Measurements from ENCODE around the gene FLNB. TPM values are rescaled to one million over a fixed set of nuclear protein-coding genes. Genes with fewer than 3 reads are reported as not detected.

The FLNB gene
- polyA plus RNA-seq, 1 donor from 2014 or later: 10.3 TPM

GRCh38 chr3:58164906-58165821 is 156.9 kb downstream of the FLNB start:
- Histone ChIP-seq H4K20me1 (ENCODE audit: insufficient read depth) (no peaks in the 10 kb centered on the region), H2AFZ (ENCODE audit: low read depth, low read length) (no peak overlapping the region), H3K27me3 (ENCODE audit: insufficient read depth, low read depth, low read length) (no peaks in the 10 kb centered on the region), H3K36me3 (ENCODE audit: insufficient read depth, low read length) (no peaks in the 10 kb centered on the region), H3F3A (ENCODE audit: insufficient read depth, low read length, poor library complexity, severe bottlenecking) (no peaks in the 10 kb centered on the region), H3K9ac (ENCODE audit: low read length) (no peak overlapping the region), H3K27ac (ENCODE audit: low read length) (no peak overlapping the region), H3K4me2 (ENCODE audit: low read length) (no peak overlapping the region), H3K79me2 (replicated peaks; ENCODE audit: insufficient read depth, low read length) (no peaks in the 10 kb centered on the region), H3K9me2 (ENCODE audit: insufficient read depth, low read length) (no peaks in the 10 kb centered on the region), H3K4me3 (ENCODE audit: low read length) (no peak overlapping the region), H3K9me3 (ENCODE audit: low read length) (no peaks in the 10 kb centered on the region)
- TF ChIP-seq POLR2AphosphoS5 (IDR thresholded peaks at IDR 0.05) (no peak), MXI1 (conservative IDR thresholded peaks at IDR 0.05; ENCODE audit: poor library complexity, severe bottlenecking) (no peak), SMC3 (conservative IDR thresholded peaks at IDR 0.05; ENCODE audit: poor library complexity) (no peak), CTCF (IDR thresholded peaks at IDR 0.05; ENCODE audit: poor library complexity, severe bottlenecking) (no peak), RAD21 (conservative IDR thresholded peaks at IDR 0.05) (no peak), EP300 (conservative IDR thresholded peaks at IDR 0.05; ENCODE audit: poor library complexity, severe bottlenecking) (no peak), EZH2 (IDR thresholded peaks at IDR 0.05; ENCODE audit: borderline replicate concordance, insufficient read depth, low read length, poor library complexity, severe bottlenecking) (no peak), TAF1 (IDR thresholded peaks at IDR 0.05; ENCODE audit: low read depth) (no peak), REST (IDR thresholded peaks at IDR 0.05; ENCODE audit: borderline replicate concordance) (no peak)

DNA sequence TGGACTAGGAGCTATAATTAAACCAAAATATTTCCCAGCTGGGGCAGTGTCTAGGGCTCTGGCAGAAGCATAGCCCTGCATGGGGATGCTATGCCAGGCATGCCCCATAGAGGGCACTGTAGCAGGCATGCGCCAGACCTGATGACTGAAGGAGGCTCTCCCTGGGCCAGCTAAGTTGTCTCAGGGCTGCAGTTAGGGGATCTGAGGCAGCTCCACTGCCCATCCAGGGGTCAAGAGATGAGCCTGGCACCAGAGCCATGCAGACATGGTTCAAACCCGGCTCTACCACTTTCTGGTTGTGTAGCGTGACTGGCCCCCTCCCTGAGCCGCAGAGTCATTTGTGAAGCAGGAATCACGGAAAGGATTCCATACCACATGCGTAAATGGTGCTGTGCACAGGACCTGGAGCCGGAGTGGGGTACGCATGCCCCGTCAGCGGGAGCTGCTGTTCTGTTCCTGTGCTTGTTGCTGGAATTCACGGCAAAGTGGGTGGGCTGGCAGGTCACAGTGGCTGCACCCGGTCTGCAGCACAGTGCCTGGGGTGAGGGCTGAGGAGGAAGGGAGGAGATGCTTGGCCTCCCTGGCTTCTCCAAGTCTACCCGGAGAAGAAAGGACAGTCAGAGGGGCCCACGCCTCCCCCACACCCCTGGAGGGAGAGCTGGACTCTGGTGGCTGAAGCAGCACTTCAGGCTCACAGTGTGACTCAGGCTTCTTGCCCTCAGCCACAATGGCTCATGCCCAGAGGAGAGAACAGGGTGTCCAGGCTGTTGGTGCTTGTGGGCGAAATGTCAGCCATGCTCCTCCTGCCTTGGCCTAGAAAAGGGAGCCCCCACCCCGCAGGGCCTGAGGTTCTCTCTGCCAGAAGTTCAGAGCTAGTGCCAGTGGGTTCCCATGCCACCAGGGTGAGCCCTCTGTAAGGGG is 159.5 kb downstream of the FLNB start:
- H3K36me3 ChIP-seq (ENCODE audit: insufficient read depth, low read length): no peaks in the 10 kb centered on the region
- H3K9ac ChIP-seq (ENCODE audit: low read length): no peak overlapping the region
- no peaks in the 10 kb centered on the region for H3K79me2 ChIP-seq (replicated peaks; ENCODE audit: insufficient read depth, low read length)
- no peaks in the 10 kb centered on the region for H3F3A ChIP-seq (ENCODE audit: insufficient read depth, low read length, poor library complexity, severe bottlenecking)
- H3K9me2 ChIP-seq (ENCODE audit: insufficient read depth, low read length): no peaks in the 10 kb centered on the region
- no peak overlapping the region for H2AFZ ChIP-seq (ENCODE audit: low read depth, low read length)
- H3K27me3 ChIP-seq (ENCODE audit: insufficient read depth, low read depth, low read length): no peaks in the 10 kb centered on the region
- no peak overlapping the region for H3K27ac ChIP-seq (ENCODE audit: low read length)
- H3K4me2 ChIP-seq (ENCODE audit: low read length): no peak overlapping the region
- no peaks in the 10 kb centered on the region for H3K9me3 ChIP-seq (ENCODE audit: low read length)
- H4K20me1 ChIP-seq (ENCODE audit: insufficient read depth): no peaks in the 10 kb centered on the region
- TF ChIP-seq TAF1 (IDR thresholded peaks at IDR 0.05; ENCODE audit: low read depth) (no peak), CTCF (IDR thresholded peaks at IDR 0.05; ENCODE audit: poor library complexity, severe bottlenecking) (peak; percentile 28)
- no peak overlapping the region for H3K4me3 ChIP-seq (ENCODE audit: low read length)
